ENCODE data around the gene LCN6.
"Not testable (repeated sequence)": the region's sequence is repeated elsewhere in the genome, so short reads cannot be mapped to it uniquely, and the experiment has no call there.

Gene LCN6

GRCh38 chr9:136704741-136705140 is 43.6 kb downstream of the LCN6 start:
- DNase-seq = not testable (repeated sequence)

GRCh38 chr9:136703276-136703860 is 45.0 kb downstream of the LCN6 start:
- no peak for DNase-seq

GRCh38 chr9:136701668-136702053 is 46.7 kb downstream of the LCN6 start:
- DNase-seq = no peak

GRCh38 chr9:136700959-136701667 is 47.2 kb downstream of the LCN6 start:
- DNase-seq = peak; percentile 49

GRCh38 chr9:136700304-136700703 is 48.0 kb downstream of the LCN6 start:
- DNase-seq = no peak

- no peak for DNase-seq
Observed at GRCh38 chr9:136698635-136699246, 49.6 kb downstream of the LCN6 start.

- DNase-seq = no peak
Observed at GRCh38 chr9:136697821-136698526, 50.4 kb downstream of the LCN6 start.

GRCh38 chr9:136697146-136697820 is 51.0 kb downstream of the LCN6 start:
- DNase-seq = no peak

- DNase-seq = no peak
Observed at GRCh38 chr9:136696502-136696901, 51.8 kb downstream of the LCN6 start.

- DNase-seq = no peak
Observed at GRCh38 chr9:136695955-136696354, 52.4 kb downstream of the LCN6 start.

- DNase-seq = no peak
Observed at GRCh38 chr9:136695435-136695895, 52.9 kb downstream of the LCN6 start.

- no peak for DNase-seq
Observed at GRCh38 chr9:136694872-136695247, 53.5 kb downstream of the LCN6 start.

GRCh38 chr9:136694163-136694871 is 54.0 kb downstream of the LCN6 start:
- DNase-seq = no peak

Measured in activated CD4-positive, alpha-beta T cell treated with anti-CD3 and anti-CD28 coated beads, Interleukin-2, amount 50 U/mL, for 1 hour (primary cell).